ENCODE data around the gene NEDD4L.

The NEDD4L gene

GRCh38 chr18:58285449-58286130 lies 241.6 kb downstream of the NEDD4L start:
- Histone ChIP-seq H3K9me3 (replicated peaks in 1 of 2; ENCODE audit: control insufficient read depth in 2 of 2, insufficient read depth in 1 of 2, low read depth in 1 of 2, low read length in 2 of 2) (no peaks in the 10 kb centered on the region), H3K27ac (replicated peaks; ENCODE audit: low read length) (no peak overlapping the region), H3K79me1 (ENCODE audit: low read depth, low read length) (no peaks in the 10 kb centered on the region), H3K18ac (ENCODE audit: low read length) (no peak overlapping the region), H3K14ac (ENCODE audit: low read length) (no peak overlapping the region), H4K91ac (ENCODE audit: low read depth, low read length, poor library complexity) (no peak overlapping the region), H2AK5ac (ENCODE audit: low read depth, low read length) (no peak overlapping the region), H3K9ac (ENCODE audit: low read depth, low read length, poor library complexity) (no peak overlapping the region), H2BK5ac (ENCODE audit: low read length) (no peak overlapping the region), H3K4me3 (ENCODE audit: low read length in 2 of 2) (no peak overlapping the region), H3K23ac (ENCODE audit: low read depth, low read length, poor library complexity) (no peak overlapping the region), H2BK120ac (ENCODE audit: low read depth, low read length) (no peak overlapping the region), H3K36me3 (replicated peaks in 1 of 2; ENCODE audit: control insufficient read depth in 2 of 2, insufficient read depth in 2 of 2, low read length in 2 of 2) (no peaks in the 10 kb centered on the region), H2AFZ (ENCODE audit: low read length) (no peak overlapping the region), H3K27me3 (ENCODE audit: control insufficient read depth in 3 of 3, insufficient read depth in 3 of 3, low read depth in 1 of 3, low read length in 3 of 3) (no peaks in the 10 kb centered on the region), H3K4ac (ENCODE audit: low read length) (no peak overlapping the region), H2BK15ac (ENCODE audit: low read length) (no peak overlapping the region), H2BK12ac (ENCODE audit: low read length) (no peak overlapping the region), H3K4me2 (ENCODE audit: insufficient read depth, low read length, poor library complexity, severe bottlenecking) (no peak overlapping the region), H4K8ac (ENCODE audit: low read depth, low read length) (no peak overlapping the region), H3K4me1 (ENCODE audit: control insufficient read depth in 2 of 2, insufficient read depth in 1 of 2, low read depth in 1 of 2, low read length in 2 of 2) (peaks cover 10 to 14% of the 10 kb centered on the region in 2 donors)
- DNase-seq (ENCODE audit: low spot score) = no peak
- no CpG with 5 or more reads among the region's 4 CpGs for WGBS, 2 donors (ENCODE audit: extremely low coverage in 2 of 2, insufficient read length in 2 of 2, insufficient replicate concordance in 1 of 2)

- Histone ChIP-seq H3K79me1 (ENCODE audit: low read depth, low read length) (no peaks in the 10 kb centered on the region), H2BK120ac (ENCODE audit: low read depth, low read length) (no peak overlapping the region), H3K27ac (replicated peaks; ENCODE audit: low read length) (no peak overlapping the region), H2BK15ac (ENCODE audit: low read length) (no peak overlapping the region), H3K4me2 (ENCODE audit: insufficient read depth, low read length, poor library complexity, severe bottlenecking) (no peak overlapping the region), H3K36me3 (replicated peaks in 1 of 2; ENCODE audit: control insufficient read depth in 2 of 2, insufficient read depth in 2 of 2, low read length in 2 of 2) (no peaks in the 10 kb centered on the region), H3K23ac (ENCODE audit: low read depth, low read length, poor library complexity) (no peak overlapping the region), H2AFZ (ENCODE audit: low read length) (no peak overlapping the region), H4K91ac (ENCODE audit: low read depth, low read length, poor library complexity) (no peak overlapping the region), H2BK12ac (ENCODE audit: low read length) (no peak overlapping the region), H3K27me3 (ENCODE audit: control insufficient read depth in 3 of 3, insufficient read depth in 3 of 3, low read depth in 1 of 3, low read length in 3 of 3) (no peaks in the 10 kb centered on the region), H2BK5ac (ENCODE audit: low read length) (no peak overlapping the region), H2AK5ac (ENCODE audit: low read depth, low read length) (no peak overlapping the region), H3K9ac (ENCODE audit: low read depth, low read length, poor library complexity) (no peak overlapping the region), H4K8ac (ENCODE audit: low read depth, low read length) (no peak overlapping the region), H3K18ac (ENCODE audit: low read length) (no peak overlapping the region), H3K4ac (ENCODE audit: low read length) (no peak overlapping the region), H3K14ac (ENCODE audit: low read length) (no peak overlapping the region), H3K4me1 (ENCODE audit: control insufficient read depth in 2 of 2, insufficient read depth in 1 of 2, low read depth in 1 of 2, low read length in 2 of 2) (peaks cover 10 to 14% of the 10 kb centered on the region in 2 donors), H3K9me3 (replicated peaks in 1 of 2; ENCODE audit: control insufficient read depth in 2 of 2, insufficient read depth in 1 of 2, low read depth in 1 of 2, low read length in 2 of 2) (no peaks in the 10 kb centered on the region), H3K4me3 (ENCODE audit: low read length in 2 of 2) (no peak overlapping the region)
- WGBS, 2 donors (ENCODE audit: extremely low coverage in 2 of 2, insufficient read length in 2 of 2, insufficient replicate concordance in 1 of 2) = no CpG with 5 or more reads among the region's 4 CpGs
- no peak for DNase-seq (ENCODE audit: low spot score)
Measured at GRCh38 chr18:58286632-58287352, 242.8 kb downstream of the NEDD4L start.

- peak; percentile 14 for DNase-seq (ENCODE audit: low spot score)
- Histone ChIP-seq H3K27ac (replicated peaks; ENCODE audit: low read length) (no peak overlapping the region), H3K4me2 (ENCODE audit: insufficient read depth, low read length, poor library complexity, severe bottlenecking) (no peak overlapping the region), H2BK120ac (ENCODE audit: low read depth, low read length) (no peak overlapping the region), H3K18ac (ENCODE audit: low read length) (no peak overlapping the region), H2AFZ (ENCODE audit: low read length) (peak overlapping the region; percentile 53), H3K36me3 (replicated peaks in 1 of 2; ENCODE audit: control insufficient read depth in 2 of 2, insufficient read depth in 2 of 2, low read length in 2 of 2) (no peaks in the 10 kb centered on the region), H3K9ac (ENCODE audit: low read depth, low read length, poor library complexity) (no peak overlapping the region), H2AK5ac (ENCODE audit: low read depth, low read length) (no peak overlapping the region), H3K27me3 (ENCODE audit: control insufficient read depth in 3 of 3, insufficient read depth in 3 of 3, low read depth in 1 of 3, low read length in 3 of 3) (no peaks in the 10 kb centered on the region), H3K79me1 (ENCODE audit: low read depth, low read length) (no peaks in the 10 kb centered on the region), H4K91ac (ENCODE audit: low read depth, low read length, poor library complexity) (no peak overlapping the region), H3K14ac (ENCODE audit: low read length) (no peak overlapping the region), H3K4me3 (ENCODE audit: low read length in 2 of 2) (no peak overlapping the region), H3K4ac (ENCODE audit: low read length) (no peak overlapping the region), H3K23ac (ENCODE audit: low read depth, low read length, poor library complexity) (no peak overlapping the region), H3K9me3 (replicated peaks in 1 of 2; ENCODE audit: control insufficient read depth in 2 of 2, insufficient read depth in 1 of 2, low read depth in 1 of 2, low read length in 2 of 2) (no peaks in the 10 kb centered on the region), H3K4me1 (ENCODE audit: control insufficient read depth in 2 of 2, insufficient read depth in 1 of 2, low read depth in 1 of 2, low read length in 2 of 2) (peaks cover 10 to 14% of the 10 kb centered on the region in 2 donors), H2BK15ac (ENCODE audit: low read length) (no peak overlapping the region), H2BK12ac (ENCODE audit: low read length) (no peak overlapping the region), H2BK5ac (ENCODE audit: low read length) (no peak overlapping the region), H4K8ac (ENCODE audit: low read depth, low read length) (no peak overlapping the region)
- WGBS, 2 donors (ENCODE audit: extremely low coverage in 2 of 2, insufficient read length in 2 of 2, insufficient replicate concordance in 1 of 2) = no CpG with 5 or more reads among the region's 11 CpGs
Measured at GRCh38 chr18:58287353-58288274, 243.6 kb downstream of the NEDD4L start.

All from neuronal stem cell (in vitro differentiated cells).